Left lobe of liver (tissue), 2 donors: ENCODE results near the gene NODAL. TPM values are rescaled to one million over a fixed set of nuclear protein-coding genes. Genes with fewer than 3 reads are reported as not detected.
"Not testable (repeated sequence)": the region's sequence is repeated elsewhere in the genome, so short reads cannot be mapped to it uniquely, and the experiment has no call there.

Source experiments
- ATAC-seq: fragments of 200-7000 bp; cut with Tn5 transposase; one replicate; pipeline ENCODE4 v1.9.1; 2020; ENCODE audit warnings: mild to moderate bottlenecking, moderate library complexity
- DNase-seq: peaks from one replicate; pipeline ENCODE4 v3.0.0-alpha.2; 2020; ENCODE audit warnings: low spot score
- total RNA-seq: library from RNA; stranded (reverse); gene quantifications from one replicate; pipeline ENCODE4 v1.2.1, GENCODE V29; 2021
- donor health status: DM: no; HTN: no; CAD: no; lungs with moderate emphysema.
- donor health status: DM: no; HTN: yes; CAD: no.

The NODAL gene
- total RNA-seq = not detected

DNA sequence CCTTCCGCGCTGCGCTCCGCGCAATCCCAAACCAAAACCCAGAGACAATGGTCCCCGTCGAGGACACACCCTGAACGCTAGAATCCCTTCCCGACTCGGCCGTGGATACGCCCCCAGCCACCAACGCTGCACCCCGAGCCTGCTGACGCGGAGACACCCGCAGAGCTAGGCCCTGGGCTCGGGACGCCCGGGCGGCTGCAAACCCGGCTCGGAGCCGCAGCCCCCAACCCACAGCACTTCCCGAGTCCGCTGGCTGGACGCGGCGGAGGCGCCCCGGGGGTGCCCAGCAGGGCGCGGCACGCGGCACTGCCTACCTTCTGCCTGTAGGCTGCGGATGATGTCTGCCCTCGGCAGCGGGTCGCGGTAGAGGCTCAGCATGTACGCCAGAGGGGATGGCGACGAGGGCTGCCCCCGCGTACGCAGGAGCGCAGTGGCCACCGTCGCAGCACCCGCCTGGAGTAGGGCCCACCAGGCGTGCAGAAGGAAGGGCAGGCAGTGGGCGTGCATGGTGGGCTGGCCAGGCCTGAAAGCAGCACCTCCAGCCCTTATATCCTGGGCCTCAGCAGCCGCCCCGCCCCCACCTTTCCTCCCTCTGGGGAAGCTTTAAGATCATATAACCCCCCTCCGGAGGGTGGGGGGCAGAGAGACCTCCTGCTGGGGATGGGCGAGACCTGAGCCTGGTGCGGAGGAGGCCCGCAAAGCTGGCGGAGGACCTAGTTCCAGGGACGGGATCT, at the start of gene NODAL:
NODAL (minus strand) TSS at position 521 of the 734 bp plus-strand sequence; CDS start at position 507, 14 bp downstream.
- ATAC-seq (no peak), DNase-seq (no peak)

- DNase-seq (no peak), ATAC-seq (no peak)
Measured at GRCh38 chr10:70490142-70490541, 48.7 kb upstream of the NODAL start.

- no peak for ATAC-seq
- no peak for DNase-seq
Measured at GRCh38 chr10:70487824-70488223, 46.3 kb upstream of the NODAL start.

DNA sequence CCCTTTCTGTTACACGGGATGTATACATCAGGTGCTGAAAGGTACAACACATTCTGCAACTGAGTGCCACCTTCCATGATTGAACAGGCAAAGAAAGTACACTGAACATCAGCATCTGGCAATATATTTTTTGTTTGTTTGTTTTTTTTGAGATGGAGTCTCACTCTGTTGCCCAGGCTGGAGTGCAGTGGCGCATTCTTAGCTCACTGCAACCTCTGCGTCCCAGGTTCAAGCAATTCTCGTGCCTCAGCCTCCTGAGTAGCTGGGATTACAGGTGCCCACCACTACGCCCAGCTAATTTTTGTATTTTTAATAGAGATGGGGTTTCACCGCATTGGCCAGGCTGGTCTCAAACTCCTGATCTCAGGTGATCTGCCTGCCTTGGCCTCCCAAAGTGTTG, 42.4 kb upstream of the NODAL start:
- ATAC-seq, DNase-seq: not testable (repeated sequence)

DNA sequence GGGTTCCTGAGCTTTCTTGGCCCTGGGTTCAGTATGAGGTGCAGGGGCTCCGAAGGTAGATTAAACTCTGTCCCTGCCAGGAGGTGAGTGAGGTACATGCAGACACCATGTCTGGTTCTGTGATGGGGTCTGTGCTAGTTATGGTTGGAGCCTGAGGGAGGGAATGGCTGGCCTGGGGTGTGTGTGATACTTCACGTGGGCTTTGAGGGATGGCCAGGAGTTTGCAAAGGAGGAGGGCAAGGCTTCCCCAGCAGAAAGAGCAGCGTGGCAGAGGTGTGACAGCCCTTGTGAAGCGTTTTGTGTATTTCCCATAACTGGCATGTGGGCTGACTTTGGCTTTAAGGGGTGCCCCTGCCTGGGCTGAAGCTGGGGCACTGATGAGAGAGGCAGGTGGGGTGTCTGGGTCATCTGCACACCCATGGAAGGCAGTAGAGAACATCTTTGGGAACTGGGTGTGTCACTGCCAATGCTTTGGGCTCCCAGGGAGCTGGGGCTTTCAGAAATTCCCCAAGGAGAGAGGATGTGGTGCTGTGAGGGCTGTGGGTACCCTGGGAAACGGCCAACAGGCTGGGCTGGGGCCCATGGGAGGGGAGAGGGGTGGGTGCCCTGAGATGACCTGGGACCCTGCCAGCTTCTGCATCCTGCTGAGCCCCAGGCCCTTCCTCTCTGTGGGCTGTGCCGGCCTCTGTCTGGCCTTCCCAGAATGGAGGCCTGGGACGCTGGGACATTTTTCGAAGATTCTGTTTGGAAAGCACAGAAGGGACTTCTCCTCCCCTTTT, 41.7 kb upstream of the NODAL start:
- DNase-seq = no peak

DNA sequence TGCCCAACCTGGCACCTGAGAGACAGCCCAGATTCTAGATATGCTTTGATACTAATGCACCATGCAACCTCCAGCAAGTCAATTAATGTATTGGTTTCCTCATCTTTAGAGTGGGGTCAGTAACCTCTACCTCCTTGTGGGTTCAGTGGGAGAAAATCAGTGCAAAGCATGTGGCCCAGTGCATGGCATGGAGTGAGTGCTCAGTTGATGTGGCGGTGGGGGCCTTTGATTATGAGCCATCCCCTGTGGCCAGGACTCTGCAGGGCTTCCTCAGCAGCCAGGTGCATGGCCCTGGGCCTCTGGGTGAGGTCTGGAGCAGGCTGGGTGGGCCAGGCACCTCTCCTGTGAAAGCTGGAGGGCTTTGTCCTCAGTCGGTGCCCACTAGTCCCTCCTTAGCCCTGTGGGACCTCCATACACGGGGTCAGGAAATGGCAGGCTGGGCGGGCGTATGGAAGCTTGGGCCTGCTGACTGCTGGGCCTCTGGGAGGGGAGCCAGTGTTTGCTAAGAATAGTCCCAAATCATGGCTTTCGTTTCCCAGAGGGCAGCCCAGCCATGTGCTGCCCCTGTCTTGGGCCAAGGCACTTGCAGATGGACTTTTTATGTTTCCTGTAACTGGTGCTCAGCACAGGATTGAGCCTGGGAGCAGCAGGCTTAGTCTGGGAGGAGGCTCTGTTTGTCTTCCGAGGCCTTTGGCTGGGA, 40.5 kb upstream of the NODAL start:
- ATAC-seq = peak; percentile 52
- no peak for DNase-seq

More for the DNA sequence above, 41.7 kb upstream of the NODAL start:
- ATAC-seq = no peak

DNA sequence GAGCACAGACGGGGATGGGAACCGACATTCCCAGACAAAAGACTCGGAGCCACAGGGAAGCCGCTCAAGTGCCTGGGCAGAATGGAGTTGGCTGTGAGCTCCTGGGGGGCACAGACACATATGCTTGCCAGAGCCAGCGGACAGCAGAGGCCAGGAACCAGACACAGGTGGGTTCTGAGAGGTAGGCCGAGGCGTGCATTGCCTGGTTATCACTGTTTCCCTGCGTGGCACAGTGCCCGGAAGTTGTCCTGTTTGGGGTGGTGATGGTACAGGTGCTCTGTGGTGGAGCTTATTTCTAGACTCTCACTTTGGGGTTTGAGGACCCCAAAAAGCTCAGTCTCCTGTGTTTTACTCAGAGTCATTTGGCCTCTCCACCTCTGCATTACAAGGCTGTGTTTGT, 39.6 kb upstream of the NODAL start:
- no peak for DNase-seq
- ATAC-seq = no peak

DNA sequence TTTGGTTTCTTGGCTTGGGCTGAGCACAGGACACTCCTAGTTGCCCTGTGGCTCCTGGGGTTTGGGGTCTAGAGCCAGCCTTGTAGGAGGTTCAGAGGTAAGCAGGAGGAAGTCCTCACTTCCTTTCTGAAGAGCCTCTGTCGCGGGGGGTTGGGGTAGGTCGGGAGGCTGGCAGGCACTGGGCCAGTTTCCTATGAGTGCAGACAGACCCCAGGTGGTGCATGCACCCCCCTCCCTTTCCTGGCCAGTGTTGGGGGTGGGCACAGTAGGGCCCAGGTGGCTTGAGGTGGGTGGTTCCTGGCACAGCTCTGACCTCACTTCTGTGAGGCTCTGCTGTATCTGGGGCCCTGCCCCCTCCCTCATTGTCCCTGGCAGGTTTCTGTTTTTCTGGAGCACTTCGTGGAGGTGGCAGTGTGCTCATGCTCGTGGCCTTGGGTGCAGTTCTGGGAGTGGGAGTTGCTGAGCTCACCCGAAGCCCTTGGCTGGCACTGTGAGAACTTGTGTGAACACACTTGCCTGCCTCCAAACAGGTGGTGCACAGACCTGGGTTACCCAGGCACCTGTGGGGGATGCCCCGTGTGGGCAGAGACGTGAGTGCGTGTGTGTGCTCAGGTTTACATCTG, 38.9 kb upstream of the NODAL start:
- no peak for DNase-seq
- no peak for ATAC-seq

- DNase-seq = no peak
- no peak for ATAC-seq
Measured at GRCh38 chr10:70479626-70480238, 38.3 kb upstream of the NODAL start.

DNA sequence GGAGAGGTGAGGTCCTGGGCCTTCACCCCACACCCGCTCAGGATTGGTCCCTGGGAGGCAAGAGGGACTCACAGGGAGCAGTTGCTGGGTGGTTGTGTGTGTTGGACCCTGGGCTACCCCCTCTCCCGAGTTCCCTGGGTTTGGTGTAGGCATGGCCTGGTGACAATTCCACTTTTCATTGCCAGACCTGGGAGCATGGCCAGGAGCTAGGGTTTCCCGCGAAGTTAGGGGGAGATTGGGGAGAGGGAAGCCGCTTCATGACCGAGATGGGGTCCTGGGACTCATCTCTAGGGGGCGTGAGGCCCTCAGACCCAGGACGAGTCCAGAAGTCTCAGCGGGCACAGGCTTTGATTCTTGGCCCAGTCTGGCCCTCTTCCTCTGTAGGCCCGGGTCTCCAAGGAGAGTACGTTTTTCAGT, 37.7 kb upstream of the NODAL start:
- ATAC-seq = no peak
- DNase-seq = no peak

DNA sequence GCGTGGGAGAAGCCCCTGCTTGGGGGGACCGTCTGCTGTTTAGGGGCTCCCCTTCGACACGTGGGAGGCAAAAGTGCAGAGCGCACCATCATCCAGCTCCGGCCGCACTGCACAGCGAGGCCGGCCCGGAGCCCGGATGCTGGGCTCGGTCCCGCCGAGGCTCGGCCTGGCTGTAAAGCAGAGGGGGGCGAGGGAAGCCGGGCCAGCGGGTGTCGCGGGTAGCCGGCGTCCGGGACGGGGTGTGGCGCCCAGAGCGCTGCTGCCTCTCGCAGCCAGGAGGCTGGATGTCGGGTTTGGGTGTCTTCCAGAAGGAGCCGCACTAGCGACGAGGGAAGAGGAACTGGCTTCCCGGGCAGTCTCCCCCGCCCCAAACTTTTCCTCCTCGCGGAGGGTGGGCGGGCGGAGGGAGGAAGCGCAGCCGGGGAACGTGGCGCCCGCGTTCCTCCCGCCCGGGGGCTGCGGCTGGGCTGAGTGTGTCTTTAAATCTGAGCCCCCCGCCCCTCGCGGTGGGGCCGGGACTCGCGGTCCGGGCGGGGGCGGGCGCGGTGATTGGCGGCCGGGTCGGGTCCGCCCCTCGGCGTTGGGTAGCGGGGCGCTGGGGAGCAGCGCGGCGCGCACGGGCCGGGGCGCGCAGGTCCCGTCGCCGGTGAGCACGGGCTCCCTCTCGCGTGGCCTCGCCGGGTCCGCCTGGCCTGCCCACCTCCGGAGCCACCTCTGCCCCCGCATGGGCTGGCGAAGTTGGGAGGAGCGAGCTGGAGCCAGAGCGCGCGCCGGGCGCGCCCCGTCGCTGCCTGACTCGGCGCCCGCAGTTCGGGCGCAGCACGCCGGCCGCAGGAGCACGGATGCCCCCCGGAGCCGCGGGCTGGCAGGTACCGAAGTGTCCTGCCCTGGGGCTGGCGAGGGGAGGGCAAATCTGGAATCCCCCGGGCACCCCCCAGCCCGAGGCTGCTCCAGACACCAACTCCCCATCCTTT, 37.0 kb upstream of the NODAL start, which contains the start of gene PALD1:
PALD1 (plus strand) TSS at position 577 of the 974 bp plus-strand sequence. CDS start 47,185 bp downstream, outside the sequence.
- DNase-seq (peak; percentile 63), ATAC-seq (peak; percentile 59)

DNA sequence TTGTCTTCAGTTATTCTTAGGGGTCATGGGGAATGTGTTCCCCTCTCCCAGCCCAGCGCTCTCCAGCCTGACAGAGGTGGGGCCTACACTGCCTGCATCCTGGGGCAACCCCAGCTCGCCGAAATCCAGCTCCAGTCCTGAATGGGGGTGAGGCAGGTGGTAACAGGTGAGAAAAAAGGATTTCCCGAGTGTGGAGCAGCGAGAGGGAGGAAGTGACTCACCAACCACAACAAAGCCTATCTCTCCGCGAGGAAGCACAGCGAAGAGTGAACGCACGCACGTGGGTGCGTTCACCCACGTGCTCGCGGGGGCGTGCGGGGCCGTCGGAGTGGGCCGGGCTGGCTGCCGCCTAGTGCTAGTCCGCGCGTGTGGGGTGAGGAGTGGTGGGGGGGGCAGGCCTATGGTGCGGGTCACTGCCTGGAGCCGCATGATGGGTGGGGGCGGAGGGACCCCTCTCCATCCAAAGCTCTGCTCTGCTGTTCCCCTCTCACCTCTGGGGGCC, 36.2 kb upstream of the NODAL start:
- DNase-seq (no peak), ATAC-seq (no peak)

GRCh38 chr10:70476249-70477035, 35.0 kb upstream of the NODAL start:
- DNase-seq = no peak
- ATAC-seq = no peak

DNA sequence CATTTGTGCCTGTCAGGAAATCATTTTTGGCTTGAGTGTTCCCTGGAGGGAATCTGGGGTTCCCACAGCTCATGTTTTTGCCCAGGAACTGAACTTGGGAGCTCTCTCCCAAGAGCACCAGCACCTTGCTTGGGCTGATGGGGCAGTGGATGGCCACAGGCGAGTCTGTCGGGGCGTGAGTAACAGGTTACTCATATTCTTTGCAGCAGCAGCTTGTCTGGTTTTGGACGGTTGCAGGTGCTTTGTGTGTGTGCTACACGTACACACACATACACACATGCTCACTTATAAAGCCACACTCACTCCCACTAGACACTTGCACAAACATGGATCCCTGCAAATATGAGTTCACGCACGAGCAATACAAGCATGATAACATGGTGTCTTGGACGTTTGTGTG, 34.2 kb upstream of the NODAL start:
- no peak for ATAC-seq
- no peak for DNase-seq

GRCh38 chr10:70474780-70475179, 33.3 kb upstream of the NODAL start:
- DNase-seq = no peak
- ATAC-seq = no peak

DNA sequence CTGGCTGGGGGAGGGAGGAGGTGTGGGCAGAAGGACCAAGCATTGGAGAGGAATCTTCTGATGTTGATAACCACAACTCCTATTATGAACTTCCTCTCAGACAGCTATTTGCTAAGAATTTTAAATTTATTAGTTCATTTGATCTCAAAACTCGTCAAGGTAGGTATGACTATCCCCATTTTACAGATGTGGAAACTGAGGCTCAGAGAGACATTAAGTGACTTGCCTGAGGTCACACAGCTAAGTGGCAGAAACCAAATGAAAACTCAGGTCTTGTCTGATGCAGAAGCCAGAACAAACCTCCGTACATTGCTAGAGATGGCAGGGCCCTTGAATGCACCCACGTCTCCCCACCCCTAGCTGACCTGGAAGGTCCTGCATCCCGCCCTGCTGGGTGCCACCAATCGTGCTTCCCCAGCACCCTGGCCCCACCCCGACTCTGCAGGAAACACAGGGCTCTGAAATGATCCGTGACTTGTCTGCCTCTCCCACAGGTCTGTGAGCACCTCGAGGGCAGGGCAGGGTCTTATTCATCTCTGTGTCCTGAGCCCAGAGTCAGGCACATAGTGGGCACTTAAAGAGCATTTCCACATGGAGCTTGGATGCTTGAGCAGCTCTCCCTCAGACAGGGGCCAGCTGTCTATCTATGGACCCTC, 31.4 kb upstream of the NODAL start:
- DNase-seq = no peak
- no peak for ATAC-seq

- DNase-seq (no peak), ATAC-seq (no peak)
Measured at GRCh38 chr10:70466951-70467350, 25.5 kb upstream of the NODAL start.

- ATAC-seq (no peak), DNase-seq (no peak)
Measured at GRCh38 chr10:70465832-70466231, 24.4 kb upstream of the NODAL start.
